Parathyroid adenoma (tissue), 2 donors: Measurements from ENCODE around the gene ZNF335.

Experiments
- H2AFZ ChIP-seq: fragments of 300-600 bp; sonication (generic); one replicate; pipeline ENCODE4 v1.7.0; 2017; ENCODE audit warnings: antibody characterized with exemption, mild to moderate bottlenecking
- H3K27ac ChIP-seq: fragments of 300-600 bp; sonication (generic); one replicate; pipeline ENCODE4 v1.7.0; 2017
- H3K27me3 ChIP-seq: fragments of 300-600 bp; sonication (generic); one replicate; pipeline ENCODE4 v1.7.0; 2017; ENCODE audit warnings: low read length; ENCODE audit not compliant: control insufficient read depth, insufficient read depth
- H3K36me3 ChIP-seq: fragments of 300-600 bp; sonication (generic); one replicate; pipeline ENCODE4 v1.7.0; 2017; ENCODE audit warnings: low read length; ENCODE audit not compliant: control insufficient read depth, insufficient read depth
- H3K4me1 ChIP-seq: fragments of 300-600 bp; sonication (generic); one replicate; pipeline ENCODE4 v1.7.0; 2017; ENCODE audit warnings: control low read depth
- H3K4me2 ChIP-seq: fragments of 300-600 bp; sonication (generic); one replicate; pipeline ENCODE4 v1.7.0; 2017; ENCODE audit warnings: low read length
- H3K4me3 ChIP-seq: fragments of 300-600 bp; sonication (generic); one replicate; pipeline ENCODE4 v1.7.0; 2017; ENCODE audit warnings: low read depth, low read length
- H3K79me2 ChIP-seq: fragments of 300-600 bp; sonication (generic); one replicate; pipeline ENCODE4 v1.7.0; 2017; ENCODE audit warnings: control low read depth
- H3K9ac ChIP-seq: fragments of 300-600 bp; sonication (generic); one replicate; pipeline ENCODE4 v1.7.0; 2017; ENCODE audit warnings: mild to moderate bottlenecking
- H3K9me3 ChIP-seq: fragments of 300-600 bp; sonication (generic); one replicate; pipeline ENCODE4 v1.7.0; 2017; ENCODE audit warnings: low read length; ENCODE audit not compliant: control insufficient read depth
- CTCF ChIP-seq: fragments of 300-600 bp; sonication (generic); IDR thresholded peaks from one replicate; pipeline ENCODE4 v1.7.0; 2017; ENCODE audit warnings: antibody characterized with exemption, mild to moderate bottlenecking
- donor health status: primary hyperparathyroidism.

ZNF335 gene

GRCh38 chr20:46001498-46001897 lies 29.5 kb upstream of the ZNF335 start:
- Histone ChIP-seq H3K4me2 (no peak overlapping the region), H3K4me3 (no peak overlapping the region), H3K36me3 (no peaks in the 10 kb centered on the region), H3K27ac (no peak overlapping the region), H2AFZ (no peak overlapping the region), H3K9me3 (no peaks in the 10 kb centered on the region), H3K4me1 (peaks cover 2% of the 10 kb centered on the region), H3K27me3 (no peaks in the 10 kb centered on the region), H3K9ac (no peak overlapping the region), H3K79me2 (no peaks in the 10 kb centered on the region)
- no peak for TF ChIP-seq CTCF

GRCh38 chr20:46000262-46000996 lies 28.4 kb upstream of the ZNF335 start:
- Histone ChIP-seq H2AFZ (no peak overlapping the region), H3K27ac (no peak overlapping the region)

GRCh38 chr20:45999557-46000261 lies 27.7 kb upstream of the ZNF335 start:
- no peak for TF ChIP-seq CTCF
- Histone ChIP-seq H3K79me2 (no peaks in the 10 kb centered on the region), H2AFZ (no peak overlapping the region), H3K4me2 (no peak overlapping the region), H3K9me3 (no peaks in the 10 kb centered on the region), H3K27me3 (no peaks in the 10 kb centered on the region), H3K4me3 (no peak overlapping the region), H3K27ac (no peak overlapping the region), H3K4me1 (peaks cover 4% of the 10 kb centered on the region), H3K36me3 (no peaks in the 10 kb centered on the region), H3K9ac (no peak overlapping the region)

More at GRCh38 chr20:46000262-46000996, 28.4 kb upstream of the ZNF335 start:
- TF ChIP-seq CTCF = no peak
- Histone ChIP-seq H3K9ac (no peak overlapping the region), H3K27me3 (no peaks in the 10 kb centered on the region), H3K4me1 (peaks cover 5% of the 10 kb centered on the region), H3K36me3 (no peaks in the 10 kb centered on the region), H3K9me3 (no peaks in the 10 kb centered on the region), H3K4me2 (no peak overlapping the region), H3K4me3 (no peak overlapping the region), H3K79me2 (no peaks in the 10 kb centered on the region)

GRCh38 chr20:45998761-45999160 lies 26.8 kb upstream of the ZNF335 start:
- Histone ChIP-seq H3K36me3 (no peaks in the 10 kb centered on the region), H3K27me3 (no peaks in the 10 kb centered on the region), H3K27ac (no peak overlapping the region), H3K9me3 (no peaks in the 10 kb centered on the region), H3K9ac (no peak overlapping the region), H3K79me2 (no peaks in the 10 kb centered on the region), H3K4me1 (peaks cover 2% of the 10 kb centered on the region), H3K4me2 (no peak overlapping the region), H3K4me3 (no peak overlapping the region), H2AFZ (no peak overlapping the region)
- TF ChIP-seq CTCF = no peak
